PFSK-1 (cell line): ENCODE results near the gene TUBGCP5. TPM values are rescaled to one million over a fixed set of nuclear protein-coding genes. Genes with fewer than 3 reads are reported as not detected.
A peak's percentile ranks its signal among the peaks of the same experiment; 100 is the strongest.

Source experiments
- FOXP2 ChIP-seq: optimal IDR thresholded peaks from 2 replicates; pipeline ENCODE3; 2011; ENCODE audit warnings: borderline replicate concordance, control low read depth, inconsistent platforms; ENCODE audit not compliant: insufficient read depth; ENCODE audit errors: extremely low read length, extremely low read depth
- POLR2AphosphoS5 ChIP-seq: IDR thresholded peaks from 2 replicates; pipeline ENCODE4 v1.6.1; 2012; ENCODE audit warnings: low read depth, mild to moderate bottlenecking, control low read depth, low read length, moderate library complexity
- SIN3A ChIP-seq: IDR thresholded peaks from 2 replicates; pipeline ENCODE4 v1.6.1; 2012; ENCODE audit warnings: mild to moderate bottlenecking, low read length, moderate library complexity, borderline replicate concordance; ENCODE audit not compliant: insufficient read depth
- TAF1 ChIP-seq: IDR thresholded peaks from 2 replicates; pipeline ENCODE4 v1.6.1; 2012; ENCODE audit warnings: low read length, control low read depth, borderline replicate concordance; ENCODE audit not compliant: insufficient read depth
- polyA plus RNA-seq: library from polyadenylated mRNA; unstranded; fragments of >200 nt; gene quantifications from one replicate; pipeline ENCODE4 v1.2.1, GENCODE V29; 2012; ENCODE audit warnings: low read depth, missing spikeins; ENCODE audit not compliant: insufficient read length
- TF ChIP-seq, protein P1 (sequence below), 2 experiments: IDR thresholded peaks; 2 replicates each; pipeline versions ENCODE4 v1.6.1 to v1.8.0; 2011 to 2012; ENCODE audit warnings: low read depth in 2 of 2, low read length in 2 of 2, control low read depth in 1 of 2, inconsistent platforms in 1 of 2, mild to moderate bottlenecking in 1 of 2, moderate library complexity in 1 of 2; ENCODE audit not compliant: insufficient read depth in 1 of 2

TUBGCP5 gene
- polyA plus RNA-seq, result 7.7 TPM

DNA sequence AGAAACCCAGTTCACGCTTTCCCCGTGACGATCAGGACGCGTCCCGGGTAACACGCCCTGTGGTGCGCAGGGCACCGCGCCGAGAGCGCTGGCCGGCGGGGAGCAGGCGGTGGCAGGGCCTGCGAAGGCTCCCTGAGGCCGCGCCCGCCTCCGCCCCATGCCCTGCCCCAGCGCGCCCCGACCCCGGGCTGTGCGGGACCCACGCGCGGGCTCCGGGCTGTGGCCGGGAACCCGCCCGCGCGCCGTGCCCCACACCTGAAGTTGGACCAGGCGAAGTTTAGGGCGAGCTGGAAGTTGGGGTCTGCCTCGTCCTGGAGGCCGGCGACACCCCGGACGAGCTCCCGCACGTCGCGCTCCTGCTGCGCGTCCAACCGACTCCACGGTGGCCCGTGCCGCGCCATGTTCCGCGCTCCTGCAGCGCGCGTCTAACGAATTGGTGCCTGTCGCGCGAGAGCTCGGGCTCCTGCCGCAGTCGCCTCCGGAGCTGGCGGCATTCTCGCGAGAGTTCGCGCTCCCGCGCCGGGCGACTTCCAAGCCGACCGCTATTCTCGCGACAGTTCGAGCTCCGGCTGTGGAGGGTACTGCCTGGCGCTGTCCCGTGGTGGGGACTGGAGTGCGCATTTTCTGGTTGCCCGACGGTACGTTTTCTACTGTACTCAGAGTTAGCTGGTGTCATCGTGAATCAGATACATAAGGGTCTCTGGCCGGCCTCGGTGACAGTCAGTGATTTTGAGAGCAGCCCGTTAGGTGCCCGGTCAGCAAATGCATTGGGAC is at the start of gene TUBGCP5:
Gene TUBGCP5 (minus strand): TSS at position 427 of the 774 bp plus-strand sequence. CDS start 26 bp downstream, at position 401.
- TF ChIP-seq FOXP2 (peak; percentile 42), TAF1 (peak; percentile 85; the same call in 1 of the 2 replicates), POLR2AphosphoS5 (peak; percentile 96), SIN3A (peak; percentile 96; the same call in 1 of the 2 replicates)
- TF ChIP-seq, protein P1, sequence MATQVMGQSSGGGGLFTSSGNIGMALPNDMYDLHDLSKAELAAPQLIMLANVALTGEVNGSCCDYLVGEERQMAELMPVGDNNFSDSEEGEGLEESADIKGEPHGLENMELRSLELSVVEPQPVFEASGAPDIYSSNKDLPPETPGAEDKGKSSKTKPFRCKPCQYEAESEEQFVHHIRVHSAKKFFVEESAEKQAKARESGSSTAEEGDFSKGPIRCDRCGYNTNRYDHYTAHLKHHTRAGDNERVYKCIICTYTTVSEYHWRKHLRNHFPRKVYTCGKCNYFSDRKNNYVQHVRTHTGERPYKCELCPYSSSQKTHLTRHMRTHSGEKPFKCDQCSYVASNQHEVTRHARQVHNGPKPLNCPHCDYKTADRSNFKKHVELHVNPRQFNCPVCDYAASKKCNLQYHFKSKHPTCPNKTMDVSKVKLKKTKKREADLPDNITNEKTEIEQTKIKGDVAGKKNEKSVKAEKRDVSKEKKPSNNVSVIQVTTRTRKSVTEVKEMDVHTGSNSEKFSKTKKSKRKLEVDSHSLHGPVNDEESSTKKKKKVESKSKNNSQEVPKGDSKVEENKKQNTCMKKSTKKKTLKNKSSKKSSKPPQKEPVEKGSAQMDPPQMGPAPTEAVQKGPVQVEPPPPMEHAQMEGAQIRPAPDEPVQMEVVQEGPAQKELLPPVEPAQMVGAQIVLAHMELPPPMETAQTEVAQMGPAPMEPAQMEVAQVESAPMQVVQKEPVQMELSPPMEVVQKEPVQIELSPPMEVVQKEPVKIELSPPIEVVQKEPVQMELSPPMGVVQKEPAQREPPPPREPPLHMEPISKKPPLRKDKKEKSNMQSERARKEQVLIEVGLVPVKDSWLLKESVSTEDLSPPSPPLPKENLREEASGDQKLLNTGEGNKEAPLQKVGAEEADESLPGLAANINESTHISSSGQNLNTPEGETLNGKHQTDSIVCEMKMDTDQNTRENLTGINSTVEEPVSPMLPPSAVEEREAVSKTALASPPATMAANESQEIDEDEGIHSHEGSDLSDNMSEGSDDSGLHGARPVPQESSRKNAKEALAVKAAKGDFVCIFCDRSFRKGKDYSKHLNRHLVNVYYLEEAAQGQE (IDR thresholded peaks at IDR 0.05; ENCODE audit: insufficient read depth in 1 of 2, low read depth in 2 of 2, low read length in 2 of 2), result peak; percentile 43 to 58; a peak in 1 of 4 replicates

DNA sequence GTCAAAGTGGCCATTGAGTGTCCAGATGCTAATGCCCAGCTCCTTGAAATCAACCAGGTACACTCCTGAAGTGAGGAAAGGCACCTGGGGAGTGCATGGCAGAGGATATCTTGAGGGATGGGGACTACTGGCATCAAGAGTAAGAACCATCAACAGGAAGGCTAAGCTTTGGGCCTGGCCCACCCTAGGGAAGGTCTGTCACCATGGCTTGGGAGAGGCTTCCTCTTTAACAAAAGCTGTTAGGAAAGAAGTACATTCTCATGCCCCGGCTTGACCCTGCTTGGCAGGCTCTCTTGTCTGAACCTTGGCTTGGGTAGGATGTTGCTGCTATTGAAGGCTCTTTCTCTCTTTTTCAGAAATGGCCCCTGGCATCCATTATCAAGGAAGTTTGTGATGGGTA is 43.7 kb upstream of the TUBGCP5 start:
- TF ChIP-seq SIN3A (no peak), TAF1 (no peak), POLR2AphosphoS5 (no peak), FOXP2 (no peak)
- TF ChIP-seq, protein P1 (IDR thresholded peaks at IDR 0.05; ENCODE audit: insufficient read depth in 1 of 2, low read depth in 2 of 2, low read length in 2 of 2), result no peak

DNA sequence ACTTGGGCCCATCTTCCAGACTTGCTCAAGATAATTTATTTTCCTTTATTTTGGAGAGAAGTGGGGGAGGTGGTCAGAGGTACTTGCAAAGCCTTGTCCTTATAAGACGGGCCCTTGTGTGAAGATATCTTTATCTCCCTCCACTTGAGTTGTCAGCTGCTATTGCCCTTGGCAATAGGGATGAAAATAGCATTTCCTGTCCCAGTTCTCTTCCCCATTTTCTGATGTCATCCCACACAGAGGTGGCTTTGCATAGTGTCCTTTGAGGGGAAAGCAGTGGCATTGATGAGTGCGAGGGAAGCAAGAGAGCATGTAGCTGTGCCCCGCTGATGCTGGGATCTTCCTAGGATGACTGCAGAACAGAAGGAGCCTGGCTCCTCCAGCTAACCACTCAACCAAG is 41.9 kb upstream of the TUBGCP5 start:
- TF ChIP-seq TAF1 (no peak), POLR2AphosphoS5 (no peak), FOXP2 (no peak), SIN3A (no peak)
- TF ChIP-seq, protein P1 (IDR thresholded peaks at IDR 0.05; ENCODE audit: insufficient read depth in 1 of 2, low read depth in 2 of 2, low read length in 2 of 2), result no peak

DNA sequence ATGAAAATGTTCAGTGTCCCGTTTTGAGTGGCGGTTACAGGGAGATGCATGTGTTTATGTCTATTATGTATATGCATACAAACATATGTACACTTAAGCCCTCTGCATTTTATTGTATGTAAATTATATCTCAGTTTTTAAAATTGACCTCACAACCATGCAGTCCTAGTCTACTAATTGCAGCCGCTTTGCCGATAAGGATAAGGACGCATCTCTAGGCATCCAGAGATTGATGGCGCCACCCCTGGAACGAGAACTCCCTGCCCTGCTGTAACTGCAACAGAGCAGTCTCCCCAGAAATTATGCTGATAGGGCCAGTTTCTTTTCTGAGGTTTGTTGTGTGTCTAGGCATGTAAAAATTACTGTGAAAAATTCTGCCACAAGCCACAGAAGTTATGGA is 40.4 kb upstream of the TUBGCP5 start:
- TF ChIP-seq TAF1 (no peak), FOXP2 (no peak), SIN3A (no peak), POLR2AphosphoS5 (no peak)
- TF ChIP-seq, protein P1 (IDR thresholded peaks at IDR 0.05; ENCODE audit: insufficient read depth in 1 of 2, low read depth in 2 of 2, low read length in 2 of 2), result no peak

DNA sequence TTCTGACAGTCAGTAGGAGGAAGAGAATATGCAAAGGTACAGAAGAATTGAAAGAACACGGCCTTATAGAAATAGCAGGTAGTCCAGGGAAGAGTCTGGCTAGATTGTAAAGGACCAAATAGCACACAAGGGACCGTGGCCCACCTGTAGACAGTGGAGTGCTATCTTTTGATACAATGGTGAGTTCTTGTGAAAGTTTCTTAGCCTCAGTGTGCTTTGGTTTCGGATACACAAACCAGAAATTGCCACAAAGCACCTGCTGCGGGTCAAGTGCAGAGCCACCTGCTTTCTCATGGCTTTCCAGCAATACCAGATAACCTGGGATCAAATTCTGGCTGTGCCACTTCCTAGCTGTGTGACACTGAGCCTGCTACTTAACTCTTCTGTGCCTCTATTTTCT is 36.6 kb upstream of the TUBGCP5 start:
- TF ChIP-seq POLR2AphosphoS5, result no peak
- TF ChIP-seq SIN3A, result no peak
- no peak for TF ChIP-seq FOXP2
- TF ChIP-seq, protein P1 (IDR thresholded peaks at IDR 0.05; ENCODE audit: insufficient read depth in 1 of 2, low read depth in 2 of 2, low read length in 2 of 2), result no peak
- no peak for TF ChIP-seq TAF1
